Loucy (cell line): ENCODE data around the gene ITIH3.

ENCODE experiments used
- EZH2phosphoT487 ChIP-seq: fragments of 200-600 bp; IDR thresholded peaks from 2 replicates; pipeline ENCODE4 v1.6.1; 2018; ENCODE audit warnings: antibody characterized with exemption, mild to moderate bottlenecking, moderate library complexity, borderline replicate concordance
- TF ChIP-seq, protein P1 (sequence below): fragments of 200-600 bp; sonication (generic); conservative IDR thresholded peaks from 2 replicates; pipeline ENCODE4 v1.5.1; 2014; ENCODE audit warnings: mild to moderate bottlenecking, antibody characterized with exemption, low read length

DNA sequence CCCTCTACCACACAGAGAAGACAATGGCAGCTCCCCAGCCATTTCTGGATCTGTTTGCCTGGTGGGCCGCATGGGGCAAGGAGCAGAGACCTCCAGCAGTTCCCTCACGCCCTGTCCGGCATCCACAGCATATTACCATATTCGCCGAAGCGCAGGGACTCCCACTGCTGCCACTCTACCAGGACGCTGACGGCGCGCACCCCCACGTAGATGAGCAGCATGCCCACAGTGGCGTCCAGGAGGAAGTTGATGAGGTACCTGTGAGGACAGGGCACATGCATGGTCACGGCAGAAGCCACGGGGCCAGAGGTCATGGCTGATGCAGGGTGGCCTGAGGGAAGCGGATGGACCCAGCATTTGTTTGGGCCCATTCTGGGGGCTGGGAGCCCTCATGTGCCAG is 55.1 kb downstream of the ITIH3 start:
- TF ChIP-seq, protein P1, sequence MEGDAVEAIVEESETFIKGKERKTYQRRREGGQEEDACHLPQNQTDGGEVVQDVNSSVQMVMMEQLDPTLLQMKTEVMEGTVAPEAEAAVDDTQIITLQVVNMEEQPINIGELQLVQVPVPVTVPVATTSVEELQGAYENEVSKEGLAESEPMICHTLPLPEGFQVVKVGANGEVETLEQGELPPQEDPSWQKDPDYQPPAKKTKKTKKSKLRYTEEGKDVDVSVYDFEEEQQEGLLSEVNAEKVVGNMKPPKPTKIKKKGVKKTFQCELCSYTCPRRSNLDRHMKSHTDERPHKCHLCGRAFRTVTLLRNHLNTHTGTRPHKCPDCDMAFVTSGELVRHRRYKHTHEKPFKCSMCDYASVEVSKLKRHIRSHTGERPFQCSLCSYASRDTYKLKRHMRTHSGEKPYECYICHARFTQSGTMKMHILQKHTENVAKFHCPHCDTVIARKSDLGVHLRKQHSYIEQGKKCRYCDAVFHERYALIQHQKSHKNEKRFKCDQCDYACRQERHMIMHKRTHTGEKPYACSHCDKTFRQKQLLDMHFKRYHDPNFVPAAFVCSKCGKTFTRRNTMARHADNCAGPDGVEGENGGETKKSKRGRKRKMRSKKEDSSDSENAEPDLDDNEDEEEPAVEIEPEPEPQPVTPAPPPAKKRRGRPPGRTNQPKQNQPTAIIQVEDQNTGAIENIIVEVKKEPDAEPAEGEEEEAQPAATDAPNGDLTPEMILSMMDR, result no peak
- TF ChIP-seq EZH2phosphoT487, result no peak
